H1 (cell line): ENCODE measurements around the gene BAHD1.

Experiments used
- CHD1 ChIP-seq: IDR thresholded peaks from 2 replicates; pipeline ENCODE4 v1.6.1; 2012; ENCODE audit warnings: low read depth, low read length, improper control_type of control experiment
- POLR2A ChIP-seq, 2 experiments: IDR thresholded peaks; 1 replicate in 1 of 2; 2 replicates in 1 of 2; pipeline ENCODE4 v1.6.1; 2011; ENCODE audit warnings: low read depth in 2 of 2, low read length in 2 of 2, mild to moderate bottlenecking in 2 of 2; ENCODE audit errors: control extremely low read depth in 1 of 2
- RFX5 ChIP-seq: IDR thresholded peaks from 2 replicates; pipeline ENCODE4 v1.6.1; 2011; ENCODE audit warnings: low read depth, low read length, improper control_type of control experiment, borderline replicate concordance
- TAF1 ChIP-seq: IDR thresholded peaks from 2 replicates; pipeline ENCODE4 v1.6.1; 2011; ENCODE audit warnings: mild to moderate bottlenecking, low read depth, low read length
- TF ChIP-seq, protein P1 (sequence below), 3 experiments: IDR thresholded peaks; 1 replicate in 2 of 3; 2 replicates in 1 of 3; pipeline versions ENCODE4 v1.5.1 to v1.6.1; 2011; ENCODE audit warnings: low read length in 3 of 3, mild to moderate bottlenecking in 3 of 3, inconsistent platforms in 2 of 3, low read depth in 1 of 3, moderate library complexity in 1 of 3; ENCODE audit not compliant: insufficient read depth in 1 of 3; ENCODE audit errors: control extremely low read depth in 1 of 3
- TF ChIP-seq, protein P2 (sequence below): IDR thresholded peaks from 2 replicates; pipeline ENCODE4 v1.6.1; 2012; ENCODE audit warnings: low read length, inconsistent platforms

- TF ChIP-seq TAF1, result no peak
- no peak for TF ChIP-seq POLR2A (IDR thresholded peaks at IDR 0.05; ENCODE audit: control extremely low read depth in 1 of 2, low read depth in 2 of 2, low read length in 2 of 2)
- TF ChIP-seq, protein P1, sequence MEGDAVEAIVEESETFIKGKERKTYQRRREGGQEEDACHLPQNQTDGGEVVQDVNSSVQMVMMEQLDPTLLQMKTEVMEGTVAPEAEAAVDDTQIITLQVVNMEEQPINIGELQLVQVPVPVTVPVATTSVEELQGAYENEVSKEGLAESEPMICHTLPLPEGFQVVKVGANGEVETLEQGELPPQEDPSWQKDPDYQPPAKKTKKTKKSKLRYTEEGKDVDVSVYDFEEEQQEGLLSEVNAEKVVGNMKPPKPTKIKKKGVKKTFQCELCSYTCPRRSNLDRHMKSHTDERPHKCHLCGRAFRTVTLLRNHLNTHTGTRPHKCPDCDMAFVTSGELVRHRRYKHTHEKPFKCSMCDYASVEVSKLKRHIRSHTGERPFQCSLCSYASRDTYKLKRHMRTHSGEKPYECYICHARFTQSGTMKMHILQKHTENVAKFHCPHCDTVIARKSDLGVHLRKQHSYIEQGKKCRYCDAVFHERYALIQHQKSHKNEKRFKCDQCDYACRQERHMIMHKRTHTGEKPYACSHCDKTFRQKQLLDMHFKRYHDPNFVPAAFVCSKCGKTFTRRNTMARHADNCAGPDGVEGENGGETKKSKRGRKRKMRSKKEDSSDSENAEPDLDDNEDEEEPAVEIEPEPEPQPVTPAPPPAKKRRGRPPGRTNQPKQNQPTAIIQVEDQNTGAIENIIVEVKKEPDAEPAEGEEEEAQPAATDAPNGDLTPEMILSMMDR (IDR thresholded peaks at IDR 0.05; ENCODE audit: control extremely low read depth in 1 of 3, insufficient read depth in 1 of 3, low read depth in 1 of 3, low read length in 3 of 3), result no peak
- TF ChIP-seq, protein P2, sequence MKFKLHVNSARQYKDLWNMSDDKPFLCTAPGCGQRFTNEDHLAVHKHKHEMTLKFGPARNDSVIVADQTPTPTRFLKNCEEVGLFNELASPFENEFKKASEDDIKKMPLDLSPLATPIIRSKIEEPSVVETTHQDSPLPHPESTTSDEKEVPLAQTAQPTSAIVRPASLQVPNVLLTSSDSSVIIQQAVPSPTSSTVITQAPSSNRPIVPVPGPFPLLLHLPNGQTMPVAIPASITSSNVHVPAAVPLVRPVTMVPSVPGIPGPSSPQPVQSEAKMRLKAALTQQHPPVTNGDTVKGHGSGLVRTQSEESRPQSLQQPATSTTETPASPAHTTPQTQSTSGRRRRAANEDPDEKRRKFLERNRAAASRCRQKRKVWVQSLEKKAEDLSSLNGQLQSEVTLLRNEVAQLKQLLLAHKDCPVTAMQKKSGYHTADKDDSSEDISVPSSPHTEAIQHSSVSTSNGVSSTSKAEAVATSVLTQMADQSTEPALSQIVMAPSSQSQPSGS, result no peak
- no peak for TF ChIP-seq RFX5
- TF ChIP-seq CHD1, result no peak
Observed at GRCh38 chr15:40456738-40457137, 16.0 kb downstream of the BAHD1 start.
